SHP77 (cell line): Measurements from ENCODE around the gene EFCAB11.

Experiments used
- DNase-seq, 2 experiments: peaks; one replicate each; lab custom pipeline; 2025; lab: John Stamatoyannopoulos, UW

Gene EFCAB11

DNA sequence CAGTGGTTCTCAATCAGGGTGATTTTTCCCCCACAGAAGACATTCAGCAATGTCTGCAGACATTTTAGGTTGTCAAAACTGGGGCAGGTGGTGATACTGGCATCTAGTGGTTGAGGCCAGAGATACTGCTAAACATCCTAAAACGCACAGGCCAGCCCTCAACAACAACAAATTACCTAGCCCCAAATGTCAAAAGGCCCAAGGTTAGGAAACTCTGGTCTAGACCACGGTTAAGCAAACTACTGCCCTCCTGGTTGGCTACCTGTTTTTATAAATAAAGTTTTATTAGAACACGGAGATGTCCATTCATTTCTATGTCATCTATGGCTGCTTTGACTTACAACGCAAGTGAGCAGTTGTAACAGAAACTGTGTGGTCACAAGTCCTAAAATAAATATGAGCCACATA, 186.7 kb downstream of the EFCAB11 start:
- peak; percentile 28 to 45 for DNase-seq

DNA sequence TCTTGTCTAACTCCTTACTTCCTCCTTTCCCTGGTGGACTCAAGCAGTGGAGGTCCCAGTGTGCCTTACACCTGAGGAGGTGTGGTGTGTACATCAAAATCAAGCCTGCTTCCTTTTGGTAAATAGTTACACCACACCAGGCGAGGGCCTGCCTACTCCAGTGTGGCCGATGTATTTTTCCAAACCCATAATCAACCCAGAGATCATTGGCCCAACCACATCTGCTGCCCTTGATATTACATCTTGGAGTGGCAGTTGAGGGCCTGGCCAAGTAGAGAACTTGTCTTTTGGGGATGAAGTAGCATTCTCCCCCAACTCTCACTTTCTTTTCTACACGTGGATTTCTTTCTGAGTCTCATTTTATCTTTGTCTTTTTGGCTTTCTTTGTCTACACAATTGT, 187.4 kb downstream of the EFCAB11 start:
- no peak for DNase-seq

DNA sequence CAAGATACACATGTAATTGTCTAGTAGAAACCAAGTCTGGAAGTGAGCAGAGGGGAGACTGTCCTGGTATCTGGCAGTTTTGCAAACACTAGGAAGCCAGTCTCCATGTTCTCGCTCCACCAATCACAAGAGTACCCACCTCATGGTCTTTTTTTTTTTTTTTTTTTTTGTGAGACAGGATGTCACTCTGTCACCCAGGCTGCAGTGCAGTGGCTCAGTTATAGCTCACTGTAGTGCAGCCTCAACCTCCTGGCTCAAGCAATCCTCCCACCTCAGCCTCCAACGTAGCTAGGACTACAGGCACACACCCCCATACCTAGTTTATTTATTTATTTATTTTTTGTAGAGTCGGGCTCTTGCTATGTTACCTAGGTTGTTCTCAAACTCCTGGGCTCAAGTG, 189.2 kb downstream of the EFCAB11 start:
- DNase-seq = no peak

DNA sequence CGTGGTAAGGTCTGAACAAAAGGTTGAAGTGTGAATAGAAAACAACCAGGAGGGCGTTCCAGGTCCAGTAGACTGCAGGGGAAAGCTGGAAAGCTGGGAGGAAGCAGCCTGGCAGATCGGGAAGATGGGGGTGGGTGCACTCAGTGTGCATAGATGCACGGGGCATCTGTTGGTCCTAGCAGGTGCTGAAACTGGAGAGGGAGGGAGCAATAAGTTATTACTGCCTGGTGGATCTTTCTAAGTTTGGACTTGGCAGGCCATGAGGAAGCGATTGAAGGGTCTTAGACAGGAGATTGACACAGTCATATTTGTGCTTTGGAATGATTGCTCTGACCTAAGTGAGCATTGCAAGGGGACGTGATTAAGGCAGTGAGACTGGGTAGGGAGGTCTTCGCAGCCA, 194.4 kb downstream of the EFCAB11 start:
- DNase-seq = peak in 1 of 2 experiments; percentile 18

DNA sequence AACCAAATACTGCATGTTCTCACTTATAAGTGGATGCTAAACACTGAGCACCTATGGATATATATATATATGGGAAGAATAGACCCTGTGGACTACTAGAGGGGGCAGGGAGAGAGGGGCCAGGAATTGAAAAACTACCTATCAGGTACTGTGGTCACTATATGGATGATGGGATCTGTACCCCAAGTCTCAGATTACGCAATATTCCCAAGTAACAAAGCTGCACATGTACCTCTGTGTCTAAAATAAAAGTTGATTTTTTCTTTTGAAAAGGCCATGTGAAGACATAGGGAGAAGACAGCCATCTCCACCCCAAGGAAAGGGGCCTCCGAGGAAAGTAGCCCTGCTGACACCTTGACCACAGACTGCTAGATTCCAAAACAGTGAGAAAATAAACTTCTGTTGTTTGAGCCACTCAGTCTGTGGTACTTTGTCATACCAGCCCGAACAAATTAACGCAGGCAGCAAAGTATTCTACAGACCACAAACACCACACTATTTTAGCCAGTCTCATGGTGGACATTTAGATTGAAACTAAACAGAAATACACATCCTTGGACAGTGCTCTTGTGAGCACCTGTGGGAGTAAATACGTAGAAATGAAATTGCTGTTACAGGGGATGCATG, 197.1 kb downstream of the EFCAB11 start:
- DNase-seq = no peak

DNA sequence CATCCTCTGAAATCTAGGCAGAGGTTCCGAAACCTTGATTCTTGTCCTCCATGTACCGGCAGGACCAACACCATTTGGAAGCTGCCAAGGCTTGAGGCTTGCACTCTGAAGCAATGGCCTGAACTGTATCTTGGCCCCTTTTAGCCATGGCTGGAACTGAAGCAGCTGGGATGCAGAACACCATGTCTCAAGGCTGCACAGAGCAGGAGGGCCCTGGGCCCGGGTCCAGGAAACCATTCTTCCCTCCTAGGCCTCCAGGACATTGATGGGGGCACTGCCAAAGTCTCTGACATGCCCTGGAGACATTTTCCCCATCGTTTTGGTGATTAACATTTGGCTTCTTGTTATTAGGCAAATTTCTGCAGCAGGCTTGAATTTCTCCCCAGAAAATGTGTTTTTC, 198.7 kb downstream of the EFCAB11 start:
- no peak for DNase-seq

DNA sequence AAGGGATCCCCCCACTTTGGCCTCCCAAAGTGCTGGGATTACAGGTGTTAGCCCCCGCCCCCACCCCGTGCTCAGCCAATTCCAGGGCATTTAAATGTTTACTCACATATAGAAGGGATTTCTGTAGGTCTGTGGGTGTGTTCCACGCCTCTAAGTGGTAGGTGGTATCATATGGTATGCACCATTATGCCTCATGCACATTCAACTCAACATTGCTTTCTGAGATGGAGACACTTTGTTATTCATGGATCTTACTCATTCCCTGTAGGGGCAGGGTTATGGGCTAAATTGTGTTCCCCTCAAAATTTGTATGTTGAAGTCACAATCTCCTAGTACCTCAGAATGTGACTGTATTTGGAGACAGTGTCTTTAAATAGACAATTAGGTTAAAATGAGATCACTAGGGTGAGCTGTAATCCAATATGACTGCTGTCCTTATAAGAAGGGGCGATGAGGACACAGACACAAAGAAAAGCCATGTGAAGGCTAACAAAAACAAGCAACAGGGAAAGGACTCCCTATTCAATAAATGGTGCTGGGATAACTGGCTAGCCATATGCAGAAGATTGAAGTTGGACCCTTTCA, 200.6 kb downstream of the EFCAB11 start:
- no peak for DNase-seq

DNA sequence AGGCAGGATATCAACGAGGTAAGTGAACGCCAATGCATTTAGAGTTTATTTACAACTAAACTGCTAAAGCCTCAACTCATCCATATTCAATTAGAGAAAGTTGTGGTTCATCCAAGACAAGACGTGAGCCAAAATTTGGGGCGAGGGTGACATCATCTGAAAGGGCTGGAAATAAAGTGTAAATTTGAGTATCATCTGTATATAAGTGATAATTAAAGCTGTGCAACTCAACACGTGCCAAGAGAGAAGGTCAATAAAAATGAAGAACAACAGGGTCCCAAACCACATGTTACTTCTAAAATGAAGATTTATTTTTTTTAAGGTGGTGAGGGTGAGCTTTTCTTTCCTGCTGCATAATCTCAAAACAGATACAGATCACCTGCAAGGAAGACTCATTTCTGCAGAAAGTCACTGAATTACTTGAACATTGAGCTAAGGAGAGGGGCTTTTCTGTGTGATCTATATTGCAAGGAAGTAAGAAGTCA, 203.6 kb downstream of the EFCAB11 start:
- no peak for DNase-seq

DNA sequence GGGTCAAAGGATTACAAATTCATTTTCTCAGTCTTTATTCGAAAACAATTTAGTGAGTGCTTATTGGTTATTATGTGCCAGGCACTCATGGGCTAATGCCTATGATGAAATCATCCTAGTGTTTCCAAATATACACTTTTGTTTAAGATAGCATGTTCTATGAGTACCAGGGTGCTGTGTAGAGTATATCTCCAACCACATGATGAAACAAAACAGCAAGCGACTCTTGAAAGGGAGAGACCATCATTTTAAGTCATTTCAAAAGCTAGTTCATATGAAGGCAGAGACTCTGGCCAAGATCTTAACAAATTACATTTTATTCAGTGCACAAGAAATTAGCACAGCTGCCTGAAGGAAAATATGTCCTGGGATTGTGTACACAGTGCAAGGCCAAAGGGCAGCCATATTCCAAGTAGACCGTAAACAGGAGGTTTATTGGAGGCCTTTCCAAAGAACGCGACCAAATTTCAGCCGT, 204.2 kb downstream of the EFCAB11 start:
- no peak for DNase-seq

DNA sequence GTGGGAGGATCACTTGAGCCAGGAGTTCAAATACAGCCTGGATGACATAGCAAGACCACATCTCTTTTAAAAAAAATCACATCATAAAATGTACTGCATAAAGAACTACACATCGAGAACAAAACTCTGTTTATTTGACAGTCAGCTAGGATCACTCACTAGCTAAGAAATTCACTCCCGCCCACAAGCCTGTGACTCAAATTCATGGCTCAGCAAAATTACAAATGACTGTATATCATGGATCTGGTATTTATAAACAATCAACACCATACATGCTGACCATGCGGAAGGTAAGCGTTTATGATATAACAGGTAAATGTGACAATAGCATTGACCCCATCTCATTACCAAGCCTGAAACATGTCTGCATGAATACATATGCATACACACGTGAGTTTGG, 206.5 kb downstream of the EFCAB11 start:
- DNase-seq = no peak

DNA sequence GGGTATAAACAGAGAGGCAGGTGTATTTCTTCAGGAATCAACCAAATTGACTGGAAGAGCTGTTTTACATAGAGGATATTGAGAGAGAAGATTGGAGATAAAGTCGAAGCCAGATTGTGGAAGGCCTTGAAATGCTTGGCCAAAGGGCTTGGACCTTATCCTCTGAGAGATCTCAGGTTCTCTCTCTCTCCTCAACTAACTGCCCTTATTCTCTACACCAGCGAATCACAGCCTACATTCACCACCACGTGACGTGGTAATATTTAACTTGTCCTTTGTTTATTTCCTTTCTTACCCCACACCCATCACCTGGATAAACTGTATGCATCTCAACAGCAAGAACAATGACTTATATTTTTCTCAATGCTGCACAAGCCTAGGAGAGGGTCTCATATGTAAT, 207.4 kb downstream of the EFCAB11 start:
- no peak for DNase-seq

DNA sequence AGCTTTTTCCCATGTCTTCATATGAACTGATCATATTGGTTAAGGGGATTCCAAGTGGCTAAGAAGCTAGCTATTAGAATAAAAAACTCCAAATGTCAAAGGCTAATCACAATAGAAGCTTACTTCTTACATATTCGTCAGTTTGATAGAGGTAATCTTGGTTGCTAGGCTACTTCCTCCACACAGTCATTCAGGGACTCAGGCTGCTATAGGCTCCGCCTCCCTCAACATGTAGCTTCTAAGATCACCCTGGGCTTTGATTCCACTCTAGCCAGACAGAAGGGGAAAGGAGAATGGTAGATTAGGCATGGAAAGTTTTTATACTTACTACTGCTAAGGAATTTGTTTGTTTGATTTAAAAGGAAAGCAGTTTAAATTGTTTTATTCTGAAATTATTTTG, 207.9 kb downstream of the EFCAB11 start:
- DNase-seq = no peak

DNA sequence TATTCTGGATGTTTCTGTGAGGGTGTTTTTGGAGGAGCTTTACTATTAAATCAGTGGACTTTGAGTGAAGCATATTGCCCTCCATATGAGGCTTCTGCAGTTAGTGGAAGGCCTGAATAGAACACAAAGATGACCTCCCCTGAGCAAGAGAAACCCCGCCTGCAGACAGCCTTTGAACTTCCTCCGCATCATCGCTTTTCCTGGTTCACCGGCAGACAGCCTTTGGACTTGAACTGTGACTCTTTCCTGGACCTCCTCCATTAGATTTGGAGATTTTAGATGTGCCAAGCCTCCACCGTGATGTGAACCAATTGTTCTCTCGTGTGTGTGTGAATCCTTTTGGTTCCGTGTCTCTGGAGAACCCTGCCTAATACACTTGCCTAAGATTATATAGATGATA, 208.4 kb downstream of the EFCAB11 start:
- DNase-seq = no peak
